C4-2B (cell line): Measurements from ENCODE around the gene MSH2.

ENCODE experiments used
- CTCF ChIP-seq: fragments of 450-650 bp; conservative IDR thresholded peaks from 2 replicates; pipeline ENCODE4 v1.5.1; 2017; ENCODE audit warnings: mild to moderate bottlenecking
- ZFX ChIP-seq: fragments of 450-650 bp; IDR thresholded peaks from 2 replicates; pipeline ENCODE4 v1.6.1; 2017

GRCh38 chr2:47404356-47404755 lies 1.4 kb downstream of the MSH2 start:
- TF ChIP-seq CTCF (no peak), ZFX (no peak)
